ENCODE results near the gene NAPG. TPM values are rescaled to one million over a fixed set of nuclear protein-coding genes. Genes with fewer than 3 reads are reported as not detected.

Gene NAPG
- total and polyA plus RNA-seq, 10 of the 15 experiments (the other 5 are each of a cell fraction or from before 2014, with no cell fraction given) = 20.5 to 34.8 (median 24.0) TPM

DNA sequence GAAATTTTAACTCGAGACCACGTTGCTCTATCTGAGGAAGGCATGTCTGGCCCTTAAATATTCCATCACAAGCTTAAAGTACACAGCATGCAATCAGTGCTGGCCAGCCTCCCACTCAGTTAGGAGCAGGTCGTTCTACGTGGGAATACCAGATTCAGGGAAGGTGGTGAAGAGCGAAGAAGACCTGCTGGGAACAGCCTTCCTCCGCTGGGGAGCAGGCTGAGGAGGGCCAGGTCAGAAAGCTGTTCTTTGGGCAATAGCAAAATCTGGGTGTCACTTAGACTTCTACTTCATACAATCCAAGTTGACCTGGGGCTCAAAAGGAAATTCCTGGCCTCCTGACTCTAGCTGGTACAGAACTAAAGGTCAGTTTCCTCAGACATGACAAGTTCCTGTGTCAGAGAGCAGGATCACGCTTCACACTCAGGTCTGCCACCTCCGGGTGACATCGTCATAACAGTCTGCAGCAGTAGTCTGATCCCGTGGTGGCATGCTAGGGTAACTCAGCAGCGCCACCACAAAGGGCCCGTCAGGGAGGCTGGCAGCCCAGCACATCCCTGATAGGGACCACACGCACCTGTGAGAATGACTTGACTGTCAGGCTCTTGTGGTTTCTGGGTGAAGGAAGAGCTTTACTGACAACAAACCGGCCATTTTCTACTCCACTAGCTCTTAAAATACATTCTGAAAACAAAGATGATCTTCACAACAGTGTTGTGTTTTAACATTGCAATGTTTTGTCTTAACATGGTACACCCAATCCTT, 35.2 kb upstream of the NAPG start (continued):
- no peak for TF ChIP-seq BACH1 (IDR thresholded peaks at IDR 0.05; ENCODE audit: borderline replicate concordance)
- no peak for TF ChIP-seq RELA (IDR thresholded peaks at IDR 0.05; ENCODE audit: borderline replicate concordance, partially characterized antibody)
- TF ChIP-seq SREBF2 (IDR thresholded peaks at IDR 0.05; ENCODE audit: low read length) = no peak
- no peak for TF ChIP-seq SPI1 (IDR thresholded peaks at IDR 0.05; ENCODE audit: borderline replicate concordance, insufficient read depth, low read depth, low read length)
- no peak for TF ChIP-seq ZNF622 (IDR thresholded peaks at IDR 0.05)
- TF ChIP-seq SREBF1 (IDR thresholded peaks at IDR 0.05; ENCODE audit: low read length) = no peak
- no peak for TF ChIP-seq ZSCAN29 (IDR thresholded peaks at IDR 0.05)
- no peak for TF ChIP-seq SP1 (IDR thresholded peaks at IDR 0.05; ENCODE audit: low read depth, low read length)
- TF ChIP-seq RBBP5 (conservative IDR thresholded peaks at IDR 0.05) = no peak
- TF ChIP-seq FOXK2 (IDR thresholded peaks at IDR 0.05) = no peak
- TF ChIP-seq CREB1 (IDR thresholded peaks at IDR 0.05; ENCODE audit: low read depth) = 0 out of 2 replicates have a peak, but pooled peaks have one; percentile 44
- TF ChIP-seq, protein P1, sequence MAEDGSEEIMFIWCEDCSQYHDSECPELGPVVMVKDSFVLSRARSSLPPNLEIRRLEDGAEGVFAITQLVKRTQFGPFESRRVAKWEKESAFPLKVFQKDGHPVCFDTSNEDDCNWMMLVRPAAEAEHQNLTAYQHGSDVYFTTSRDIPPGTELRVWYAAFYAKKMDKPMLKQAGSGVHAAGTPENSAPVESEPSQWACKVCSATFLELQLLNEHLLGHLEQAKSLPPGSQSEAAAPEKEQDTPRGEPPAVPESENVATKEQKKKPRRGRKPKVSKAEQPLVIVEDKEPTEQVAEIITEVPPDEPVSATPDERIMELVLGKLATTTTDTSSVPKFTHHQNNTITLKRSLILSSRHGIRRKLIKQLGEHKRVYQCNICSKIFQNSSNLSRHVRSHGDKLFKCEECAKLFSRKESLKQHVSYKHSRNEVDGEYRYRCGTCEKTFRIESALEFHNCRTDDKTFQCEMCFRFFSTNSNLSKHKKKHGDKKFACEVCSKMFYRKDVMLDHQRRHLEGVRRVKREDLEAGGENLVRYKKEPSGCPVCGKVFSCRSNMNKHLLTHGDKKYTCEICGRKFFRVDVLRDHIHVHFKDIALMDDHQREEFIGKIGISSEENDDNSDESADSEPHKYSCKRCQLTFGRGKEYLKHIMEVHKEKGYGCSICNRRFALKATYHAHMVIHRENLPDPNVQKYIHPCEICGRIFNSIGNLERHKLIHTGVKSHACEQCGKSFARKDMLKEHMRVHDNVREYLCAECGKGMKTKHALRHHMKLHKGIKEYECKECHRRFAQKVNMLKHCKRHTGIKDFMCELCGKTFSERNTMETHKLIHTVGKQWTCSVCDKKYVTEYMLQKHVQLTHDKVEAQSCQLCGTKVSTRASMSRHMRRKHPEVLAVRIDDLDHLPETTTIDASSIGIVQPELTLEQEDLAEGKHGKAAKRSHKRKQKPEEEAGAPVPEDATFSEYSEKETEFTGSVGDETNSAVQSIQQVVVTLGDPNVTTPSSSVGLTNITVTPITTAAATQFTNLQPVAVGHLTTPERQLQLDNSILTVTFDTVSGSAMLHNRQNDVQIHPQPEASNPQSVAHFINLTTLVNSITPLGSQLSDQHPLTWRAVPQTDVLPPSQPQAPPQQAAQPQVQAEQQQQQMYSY (CRISPR knock-in tag; IDR thresholded peaks at IDR 0.05) = no peak
- TF ChIP-seq ASH2L (IDR thresholded peaks at IDR 0.05; ENCODE audit: borderline replicate concordance, low read depth) = no peak
- TF ChIP-seq LARP7 (IDR thresholded peaks at IDR 0.05) = no peak
- TF ChIP-seq, protein P2, sequence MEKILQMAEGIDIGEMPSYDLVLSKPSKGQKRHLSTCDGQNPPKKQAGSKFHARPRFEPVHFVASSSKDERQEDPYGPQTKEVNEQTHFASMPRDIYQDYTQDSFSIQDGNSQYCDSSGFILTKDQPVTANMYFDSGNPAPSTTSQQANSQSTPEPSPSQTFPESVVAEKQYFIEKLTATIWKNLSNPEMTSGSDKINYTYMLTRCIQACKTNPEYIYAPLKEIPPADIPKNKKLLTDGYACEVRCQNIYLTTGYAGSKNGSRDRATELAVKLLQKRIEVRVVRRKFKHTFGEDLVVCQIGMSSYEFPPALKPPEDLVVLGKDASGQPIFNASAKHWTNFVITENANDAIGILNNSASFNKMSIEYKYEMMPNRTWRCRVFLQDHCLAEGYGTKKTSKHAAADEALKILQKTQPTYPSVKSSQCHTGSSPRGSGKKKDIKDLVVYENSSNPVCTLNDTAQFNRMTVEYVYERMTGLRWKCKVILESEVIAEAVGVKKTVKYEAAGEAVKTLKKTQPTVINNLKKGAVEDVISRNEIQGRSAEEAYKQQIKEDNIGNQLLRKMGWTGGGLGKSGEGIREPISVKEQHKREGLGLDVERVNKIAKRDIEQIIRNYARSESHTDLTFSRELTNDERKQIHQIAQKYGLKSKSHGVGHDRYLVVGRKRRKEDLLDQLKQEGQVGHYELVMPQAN (conservative IDR thresholded peaks at IDR 0.05) = no peak
- TF ChIP-seq BMI1 (IDR thresholded peaks at IDR 0.05; ENCODE audit: borderline replicate concordance) = no peak
- 0 out of 2 replicates have a peak, but pooled peaks have one; percentile 8 for TF ChIP-seq ATF7 (IDR thresholded peaks at IDR 0.05; ENCODE audit: low read depth)
- TF ChIP-seq POU2F2 (IDR thresholded peaks at IDR 0.05; ENCODE audit: borderline replicate concordance, low read depth, low read length) = no peak
- TF ChIP-seq, protein P3, sequence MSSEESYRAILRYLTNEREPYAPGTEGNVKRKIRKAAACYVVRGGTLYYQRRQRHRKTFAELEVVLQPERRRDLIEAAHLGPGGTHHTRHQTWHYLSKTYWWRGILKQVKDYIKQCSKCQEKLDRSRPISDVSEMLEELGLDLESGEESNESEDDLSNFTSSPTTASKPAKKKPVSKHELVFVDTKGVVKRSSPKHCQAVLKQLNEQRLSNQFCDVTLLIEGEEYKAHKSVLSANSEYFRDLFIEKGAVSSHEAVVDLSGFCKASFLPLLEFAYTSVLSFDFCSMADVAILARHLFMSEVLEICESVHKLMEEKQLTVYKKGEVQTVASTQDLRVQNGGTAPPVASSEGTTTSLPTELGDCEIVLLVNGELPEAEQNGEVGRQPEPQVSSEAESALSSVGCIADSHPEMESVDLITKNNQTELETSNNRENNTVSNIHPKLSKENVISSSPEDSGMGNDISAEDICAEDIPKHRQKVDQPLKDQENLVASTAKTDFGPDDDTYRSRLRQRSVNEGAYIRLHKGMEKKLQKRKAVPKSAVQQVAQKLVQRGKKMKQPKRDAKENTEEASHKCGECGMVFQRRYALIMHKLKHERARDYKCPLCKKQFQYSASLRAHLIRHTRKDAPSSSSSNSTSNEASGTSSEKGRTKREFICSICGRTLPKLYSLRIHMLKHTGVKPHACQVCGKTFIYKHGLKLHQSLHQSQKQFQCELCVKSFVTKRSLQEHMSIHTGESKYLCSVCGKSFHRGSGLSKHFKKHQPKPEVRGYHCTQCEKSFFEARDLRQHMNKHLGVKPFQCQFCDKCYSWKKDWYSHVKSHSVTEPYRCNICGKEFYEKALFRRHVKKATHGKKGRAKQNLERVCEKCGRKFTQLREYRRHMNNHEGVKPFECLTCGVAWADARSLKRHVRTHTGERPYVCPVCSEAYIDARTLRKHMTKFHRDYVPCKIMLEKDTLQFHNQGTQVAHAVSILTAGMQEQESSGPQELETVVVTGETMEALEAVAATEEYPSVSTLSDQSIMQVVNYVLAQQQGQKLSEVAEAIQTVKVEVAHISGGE (CRISPR knock-in tag; IDR thresholded peaks at IDR 0.05) = no peak
- TF ChIP-seq, protein P4, sequence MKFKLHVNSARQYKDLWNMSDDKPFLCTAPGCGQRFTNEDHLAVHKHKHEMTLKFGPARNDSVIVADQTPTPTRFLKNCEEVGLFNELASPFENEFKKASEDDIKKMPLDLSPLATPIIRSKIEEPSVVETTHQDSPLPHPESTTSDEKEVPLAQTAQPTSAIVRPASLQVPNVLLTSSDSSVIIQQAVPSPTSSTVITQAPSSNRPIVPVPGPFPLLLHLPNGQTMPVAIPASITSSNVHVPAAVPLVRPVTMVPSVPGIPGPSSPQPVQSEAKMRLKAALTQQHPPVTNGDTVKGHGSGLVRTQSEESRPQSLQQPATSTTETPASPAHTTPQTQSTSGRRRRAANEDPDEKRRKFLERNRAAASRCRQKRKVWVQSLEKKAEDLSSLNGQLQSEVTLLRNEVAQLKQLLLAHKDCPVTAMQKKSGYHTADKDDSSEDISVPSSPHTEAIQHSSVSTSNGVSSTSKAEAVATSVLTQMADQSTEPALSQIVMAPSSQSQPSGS (IDR thresholded peaks at IDR 0.05; ENCODE audit: low read length) = no peak
- TF ChIP-seq GABPA (IDR thresholded peaks at IDR 0.05; ENCODE audit: low read depth) = no peak

Measured in GM12878 (cell line).